A549 (cell line): ENCODE data around the gene INPP5A. TPM values are rescaled to one million over a fixed set of nuclear protein-coding genes. Genes with fewer than 3 reads are reported as not detected.

Experiments used
- ATAC-seq, 2 experiments: fragments of 200-7000 bp in 1 of 2; fragments of >200 bp in 1 of 2; cut with Nextera tagmentation in 1 of 2; cut with Tn5 transposase in 1 of 2; 3 replicates each; pipeline versions ENCODE4 v1.8.0 to v1.9.1; 2018 to 2020; ENCODE audit warnings: mild to moderate bottlenecking in 1 of 2, moderate library complexity in 1 of 2
- CTCF ChIA-PET: fragments of 300-600 bp; sonication (Branson Sonifier 250); formaldehyde crosslinking; extraction: SDS; loops from one replicate; lab custom pipeline; 2021; ENCODE audit warnings: antibody characterized with exemption, inconsistent platforms; lab: Yijun Ruan, JAX
- POLR2A ChIA-PET: fragments of 350-600 bp; formaldehyde crosslinking; extraction: SDS; loops from one replicate; lab custom pipeline; 2021; ENCODE audit warnings: antibody characterized with exemption, inconsistent platforms; lab: Yijun Ruan, JAX
- DNase-seq, 2 experiments: peaks; one replicate each; pipeline versions ENCODE4 v3.0.0 to v3.0.0-alpha.2; 2011 to 2016; ENCODE audit warnings: low read depth in 1 of 2, low spot score in 1 of 2
- FAIRE-seq: peaks from 2 replicates; lab custom pipeline; 2011; peaks lifted over from hg19 to GRCh38; lab: Jason Lieb, UNC
- H3K27ac ChIP-seq, 2 experiments: fragments of >200 bp; sonication (Bioruptor Twin); formaldehyde crosslinking; 3 replicates each; pipeline ENCODE4 v1.5.1; 2016 to 2017
- H3K4me1 ChIP-seq: fragments of >200 bp; sonication (Bioruptor Twin); formaldehyde crosslinking; 3 replicates; pipeline ENCODE4 v1.6.1; 2016
- H3K4me2 ChIP-seq: fragments of >200 bp; sonication (Bioruptor Twin); formaldehyde crosslinking; 3 replicates; pipeline ENCODE4 v1.6.1; 2016
- H3K4me3 ChIP-seq: fragments of >200 bp; sonication (Bioruptor Twin); formaldehyde crosslinking; 3 replicates; pipeline ENCODE4 v1.5.1; 2016
- H3K9me3 ChIP-seq: fragments of >200 bp; sonication (Bioruptor Twin); formaldehyde crosslinking; 3 replicates; pipeline ENCODE4 v1.6.1; 2016
- CEBPB ChIP-seq, 2 experiments: fragments of >200 bp in 1 of 2; sonication (Bioruptor Twin) in 1 of 2; formaldehyde crosslinking in 1 of 2; IDR thresholded peaks; 2 replicates each; pipeline ENCODE4 v1.6.1; 2012 to 2016
- E2F6 ChIP-seq: IDR thresholded peaks from 2 replicates; pipeline ENCODE4 v1.6.1; 2012; ENCODE audit warnings: low read depth, borderline replicate concordance
- FOSB ChIP-seq: fragments of 250-450 bp; sonication (Bioruptor Pico); IDR thresholded peaks from 2 replicates; pipeline ENCODE4 v1.5.0; 2020; ENCODE audit warnings: mild to moderate bottlenecking, moderate library complexity
- FOXS1 ChIP-seq: fragments of 250-450 bp; sonication (Bioruptor Pico); IDR thresholded peaks from 2 replicates; pipeline ENCODE4 v1.5.0; 2020; ENCODE audit warnings: mild to moderate bottlenecking, moderate library complexity
- HDAC2 ChIP-seq: fragments of 200-600 bp; sonication (generic); IDR thresholded peaks from 2 replicates; pipeline ENCODE4 v1.6.1; 2016
- HES2 ChIP-seq: fragments of >200 bp; sonication (Bioruptor Twin); formaldehyde crosslinking; IDR thresholded peaks from 2 replicates; pipeline ENCODE4 v1.6.1; 2016
- HEYL ChIP-seq: fragments of 250-450 bp; sonication (Bioruptor Pico); IDR thresholded peaks from 2 replicates; pipeline ENCODE4 v1.8.0; 2021; ENCODE audit warnings: mild to moderate bottlenecking, moderate library complexity
- HOXA7 ChIP-seq: fragments of 250-450 bp; sonication (Bioruptor Pico); IDR thresholded peaks from 2 replicates; pipeline ENCODE4 v1.5.0; 2020; ENCODE audit warnings: mild to moderate bottlenecking, moderate library complexity
- HOXB13 ChIP-seq: fragments of 250-450 bp; sonication (Bioruptor Pico); IDR thresholded peaks from 2 replicates; pipeline ENCODE4 v1.5.0; 2020; ENCODE audit warnings: low read depth, mild to moderate bottlenecking, moderate library complexity
- JUN ChIP-seq, 2 experiments: fragments of >200 bp; sonication (Bioruptor Twin); formaldehyde crosslinking; IDR thresholded peaks; 2 replicates in 1 of 2; 3 replicates in 1 of 2; pipeline ENCODE4 v1.6.1; 2016 to 2017
- MAFK ChIP-seq: fragments of 450-650 bp; IDR thresholded peaks from 2 replicates; pipeline ENCODE4 v1.6.1; 2014; ENCODE audit not compliant: partially characterized antibody
- MAX ChIP-seq: IDR thresholded peaks from 2 replicates; pipeline ENCODE4 v1.6.1; 2012
- MAZ ChIP-seq: fragments of 150-350 bp; IDR thresholded peaks from 2 replicates; pipeline ENCODE4 v1.6.1; 2014; ENCODE audit warnings: antibody characterized with exemption, low read depth, low read length, borderline replicate concordance
- NPAS2 ChIP-seq: fragments of 250-450 bp; sonication (Bioruptor Pico); IDR thresholded peaks from 2 replicates; pipeline ENCODE4 v1.8.0; 2022; ENCODE audit warnings: mild to moderate bottlenecking, moderate library complexity, borderline replicate concordance
- POLR2A ChIP-seq: IDR thresholded peaks from 2 replicates; pipeline ENCODE4 v1.6.1; 2012; ENCODE audit warnings: mild to moderate bottlenecking, low read length
- REST ChIP-seq: fragments of 200-600 bp; sonication (generic); IDR thresholded peaks from 2 replicates; pipeline ENCODE4 v1.6.1; 2016; ENCODE audit warnings: antibody characterized with exemption, mild to moderate bottlenecking, moderate library complexity
- RFX5 ChIP-seq: fragments of 450-650 bp; IDR thresholded peaks from 2 replicates; pipeline ENCODE4 v1.7.1; 2014; ENCODE audit warnings: antibody characterized with exemption, mild to moderate bottlenecking, moderate library complexity
- SREBF2 ChIP-seq: fragments of 450-650 bp; IDR thresholded peaks from 2 replicates; pipeline ENCODE4 v1.6.1; 2014; ENCODE audit warnings: mild to moderate bottlenecking, moderate library complexity
- TFCP2L1 ChIP-seq: fragments of 250-450 bp; sonication (Bioruptor Pico); IDR thresholded peaks from 2 replicates; pipeline ENCODE4 v1.5.0; 2021; ENCODE audit warnings: mild to moderate bottlenecking
- ZFP36 ChIP-seq: fragments of 450-650 bp; IDR thresholded peaks from 2 replicates; pipeline ENCODE4 v1.6.1; 2014; ENCODE audit warnings: borderline replicate concordance; ENCODE audit not compliant: partially characterized antibody
- ZNF302 ChIP-seq: fragments of 250-450 bp; sonication (Bioruptor Pico); IDR thresholded peaks from 2 replicates; pipeline ENCODE4 v1.9.0; 2021; ENCODE audit warnings: inconsistent platforms, mild to moderate bottlenecking, moderate library complexity
- ZSCAN20 ChIP-seq: fragments of 250-450 bp; sonication (Bioruptor Pico); IDR thresholded peaks from 2 replicates; pipeline ENCODE4 v1.8.0; 2022; ENCODE audit warnings: mild to moderate bottlenecking, moderate library complexity
- WGBS: methylation state at CpG from one replicate; pipeline ENCODE4 v1.1.6; 2017; ENCODE audit errors: missing lambda C conversion rate; 5-methylcytosine and 5-hydroxymethylcytosine counted together
- polyA plus RNA-seq, 4 experiments: library from polyadenylated mRNA; depleted of rRNA in 3 of 4; stranded (reverse); fragments of >200 nt; fragmentation: RNase III in 1 of 4; extraction: RNeasy Plus Mini Kit Qiagen cat#74134 plus additional on column Dnase treatment in 1 of 4; gene quantifications; 2 replicates in 3 of 4; 3 replicates in 1 of 4; pipeline ENCODE4 v1.2.3, GENCODE V29; 2011 to 2017

Gene INPP5A
- polyA plus RNA-seq, 2 of the 4 experiments (the other 2 are of a cell fraction) = 13.7 to 15.1 TPM

GRCh38 chr10:132593900-132594876 is 56.6 kb downstream of the INPP5A start:
- ATAC-seq (no peak), DNase-seq (no peak), FAIRE-seq (no peak)
- CTCF ChIA-PET = no interaction called here
- Histone ChIP-seq H3K4me2 (no peak overlapping the region), H3K4me3 (no peak overlapping the region), H3K9me3 (peaks cover 5% of the 10 kb centered on the region; the same call in 2 of the 3 replicates), H3K4me1 (peaks cover 27% of the 10 kb centered on the region), H3K27ac (no peak overlapping the region)
- WGBS = 81% methylated on average over 24 of the region's 25 CpGs
- POLR2A ChIA-PET = no interaction called here
- TF ChIP-seq REST (no peak), MAX (no peak), SREBF2 (no peak), JUN (IDR thresholded peaks at IDR 0.05) (no peak), HEYL (CRISPR knock-in tag) (no peak), HOXA7 (no peak), ZFP36 (no peak)
- TF ChIP-seq, all 56 proteins: peak for 0

- Histone ChIP-seq H3K4me3 (no peak overlapping the region), H3K4me2 (no peak overlapping the region), H3K27ac (no peak overlapping the region), H3K4me1 (peaks cover 27% of the 10 kb centered on the region), H3K9me3 (peaks cover 13% of the 10 kb centered on the region)
- DNase-seq (no peak), FAIRE-seq (no peak), ATAC-seq (no peak)
- ChIA-PET POLR2A (no interaction called here), CTCF (no interaction called here)
- no peak for TF ChIP-seq RFX5
- no peak for TF ChIP-seq POLR2A
- no peak for TF ChIP-seq TFCP2L1 (CRISPR knock-in tag)
- TF ChIP-seq ZNF302 (CRISPR knock-in tag) = no peak
- TF ChIP-seq E2F6 = no peak
- TF ChIP-seq MAFK = no peak
- TF ChIP-seq FOXS1 = no peak
- no peak for TF ChIP-seq ZSCAN20 (CRISPR knock-in tag)
- 84% methylated on average over 11 of the region's 11 CpGs for WGBS
Observed at GRCh38 chr10:132595021-132595420, 57.4 kb downstream of the INPP5A start.

GRCh38 chr10:132595854-132596253 is 58.3 kb downstream of the INPP5A start:
- ATAC-seq (no peak), DNase-seq (no peak), FAIRE-seq (no peak)
- TF ChIP-seq NPAS2 (CRISPR knock-in tag) (no peak), CEBPB (IDR thresholded peaks at IDR 0.05) (no peak), FOSB (no peak), MAZ (no peak), HES2 (no peak), POLR2A (no peak), HDAC2 (no peak), HOXB13 (no peak)
- ChIA-PET CTCF (interaction anchor here (1.8 kb wide), 1 partner anchor 8 kb away, joined by 4 read pairs; no protein-coding TSS in a partner anchor), POLR2A (interaction anchor here (0.6 kb wide), 1 partner anchor 79 kb away, joined by 3 read pairs; no protein-coding TSS in a partner anchor)
- H3K27ac ChIP-seq = no peak overlapping the region
- peaks cover 20% of the 10 kb centered on the region for H3K9me3 ChIP-seq
- WGBS = 72% methylated on average over 7 of the region's 7 CpGs
- no peak overlapping the region for H3K4me3 ChIP-seq
- H3K4me1 ChIP-seq = peaks cover 19% of the 10 kb centered on the region
- no peak overlapping the region for H3K4me2 ChIP-seq
